ENCODE measurements around the gene LRMDA.

- TF ChIP-seq FOSL1 (IDR thresholded peaks at IDR 0.05; ENCODE audit: low read depth) (no peak), CTCF (IDR thresholded peaks at IDR 0.05 in 2 of 3, conservative IDR thresholded peaks at IDR 0.05 in 1 of 3; ENCODE audit: borderline replicate concordance in 1 of 3, insufficient read depth in 1 of 3, low read depth in 2 of 3, low read length in 2 of 3) (no peak), POLR2A (IDR thresholded peaks at IDR 0.05; ENCODE audit: borderline replicate concordance, extremely low read depth, insufficient read depth, insufficient read length) (no peak)
These were observed 966.0 kb downstream of the LRMDA start for GRCh38 chr10:76397181-76398042.

All from HCT116 (cell line).